ENCODE data around the gene COL6A2. TPM values are rescaled to one million over a fixed set of nuclear protein-coding genes. Genes with fewer than 3 reads are reported as not detected.

The COL6A2 gene
- total and polyA plus RNA-seq, 2 of the 13 experiments (the other 11 are each of a cell fraction or from before 2014, with no cell fraction given), result 0.07 to 0.41 TPM

DNA sequence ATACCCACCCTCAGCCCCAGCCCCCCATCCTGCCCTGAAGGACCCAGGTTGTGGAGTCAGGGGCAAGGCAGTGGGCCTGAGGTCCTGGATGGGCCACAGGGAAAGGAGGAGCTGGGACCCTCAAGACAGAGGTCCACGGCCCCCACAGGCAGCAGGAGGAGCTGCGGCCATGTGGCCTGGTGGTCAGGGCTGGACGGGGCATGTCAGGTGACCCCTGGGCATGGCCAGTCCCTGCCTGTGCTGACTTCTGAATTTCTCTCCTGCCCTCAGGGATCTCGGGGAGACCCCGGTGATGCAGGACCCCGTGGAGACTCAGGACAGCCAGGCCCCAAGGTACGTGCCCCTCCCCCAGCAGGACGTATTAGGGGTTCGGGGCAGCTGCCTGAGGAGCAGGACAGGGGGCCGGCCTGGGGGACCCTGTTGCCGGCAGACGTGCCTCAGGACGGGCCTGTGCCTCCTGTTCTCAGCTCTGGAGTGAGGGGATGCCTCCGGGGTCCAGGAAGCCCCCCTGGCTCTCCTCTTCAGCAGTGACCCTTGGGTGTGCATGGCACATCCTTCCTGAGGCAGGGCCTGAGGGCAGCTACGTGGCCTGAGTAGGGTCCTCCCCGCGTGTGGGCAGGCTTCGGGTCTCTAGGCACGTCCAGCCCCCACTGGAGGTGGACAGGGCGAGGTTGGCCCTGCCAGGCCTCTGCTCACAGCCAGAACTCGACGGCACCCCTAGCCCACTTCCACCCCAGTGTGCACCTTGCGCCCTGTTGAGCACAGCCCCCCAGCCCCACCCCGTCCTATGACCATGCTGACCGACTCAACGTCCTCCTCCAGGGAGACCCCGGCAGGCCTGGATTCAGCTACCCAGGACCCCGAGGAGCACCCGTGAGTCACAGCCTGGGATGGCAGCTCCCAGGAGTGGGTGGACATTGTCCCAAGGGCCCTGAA lies 23.6 kb downstream of the COL6A2 start:
- WGBS (ENCODE audit: low lambda C conversion rate), result 49% methylated on average over 5 of the region's 29 CpGs
- H3K27ac ChIP-seq (ENCODE audit: extremely low read length, insufficient read depth, low read length), result no peak overlapping the region
- H3K9me3 ChIP-seq (ENCODE audit: low read length), result no peaks in the 10 kb centered on the region
- H3K9ac ChIP-seq (ENCODE audit: insufficient read depth, low read depth, low read length), result no peak overlapping the region
- ATAC-seq (no peak), DNase-seq (ENCODE audit: low spot score) (no peak), FAIRE-seq (no peak)
- no peaks in the 10 kb centered on the region for H4K20me1 ChIP-seq (ENCODE audit: insufficient read depth, low read length)
- TF ChIP-seq ZNF850 (CRISPR knock-in tag; conservative IDR thresholded peaks at IDR 0.05) (no peak), HNF4G (IDR thresholded peaks at IDR 0.05; ENCODE audit: borderline replicate concordance, low read depth, low read length) (no peak), HNF4G (CRISPR knock-in tag; IDR thresholded peaks at IDR 0.05; ENCODE audit: borderline replicate concordance, low read depth) (no peak), ISL2 (CRISPR knock-in tag; IDR thresholded peaks at IDR 0.05) (no peak), SMAD1 (CRISPR knock-in tag; IDR thresholded peaks at IDR 0.05; ENCODE audit: borderline replicate concordance, low read depth) (no peak), NCOA1 (CRISPR knock-in tag; IDR thresholded peaks at IDR 0.05) (no peak), ZNF878 (CRISPR knock-in tag; IDR thresholded peaks at IDR 0.05) (no peak), ZNF546 (CRISPR knock-in tag; conservative IDR thresholded peaks at IDR 0.05) (no peak), BCL6 (CRISPR knock-in tag; IDR thresholded peaks at IDR 0.05) (no peak), HNRNPK (IDR thresholded peaks at IDR 0.05; ENCODE audit: low read depth, low read length, poor library complexity, severe bottlenecking) (no peak)
- TF ChIP-seq, protein P1, sequence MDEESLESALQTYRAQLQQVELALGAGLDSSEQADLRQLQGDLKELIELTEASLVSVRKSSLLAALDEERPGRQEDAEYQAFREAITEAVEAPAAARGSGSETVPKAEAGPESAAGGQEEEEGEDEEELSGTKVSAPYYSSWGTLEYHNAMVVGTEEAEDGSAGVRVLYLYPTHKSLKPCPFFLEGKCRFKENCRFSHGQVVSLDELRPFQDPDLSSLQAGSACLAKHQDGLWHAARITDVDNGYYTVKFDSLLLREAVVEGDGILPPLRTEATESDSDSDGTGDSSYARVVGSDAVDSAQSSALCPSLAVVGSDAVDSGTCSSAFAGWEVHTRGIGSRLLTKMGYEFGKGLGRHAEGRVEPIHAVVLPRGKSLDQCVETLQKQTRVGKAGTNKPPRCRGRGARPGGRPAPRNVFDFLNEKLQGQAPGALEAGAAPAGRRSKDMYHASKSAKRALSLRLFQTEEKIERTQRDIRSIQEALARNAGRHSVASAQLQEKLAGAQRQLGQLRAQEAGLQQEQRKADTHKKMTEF (CRISPR knock-in tag; IDR thresholded peaks at IDR 0.05), result no peak
- TF ChIP-seq, protein P2, sequence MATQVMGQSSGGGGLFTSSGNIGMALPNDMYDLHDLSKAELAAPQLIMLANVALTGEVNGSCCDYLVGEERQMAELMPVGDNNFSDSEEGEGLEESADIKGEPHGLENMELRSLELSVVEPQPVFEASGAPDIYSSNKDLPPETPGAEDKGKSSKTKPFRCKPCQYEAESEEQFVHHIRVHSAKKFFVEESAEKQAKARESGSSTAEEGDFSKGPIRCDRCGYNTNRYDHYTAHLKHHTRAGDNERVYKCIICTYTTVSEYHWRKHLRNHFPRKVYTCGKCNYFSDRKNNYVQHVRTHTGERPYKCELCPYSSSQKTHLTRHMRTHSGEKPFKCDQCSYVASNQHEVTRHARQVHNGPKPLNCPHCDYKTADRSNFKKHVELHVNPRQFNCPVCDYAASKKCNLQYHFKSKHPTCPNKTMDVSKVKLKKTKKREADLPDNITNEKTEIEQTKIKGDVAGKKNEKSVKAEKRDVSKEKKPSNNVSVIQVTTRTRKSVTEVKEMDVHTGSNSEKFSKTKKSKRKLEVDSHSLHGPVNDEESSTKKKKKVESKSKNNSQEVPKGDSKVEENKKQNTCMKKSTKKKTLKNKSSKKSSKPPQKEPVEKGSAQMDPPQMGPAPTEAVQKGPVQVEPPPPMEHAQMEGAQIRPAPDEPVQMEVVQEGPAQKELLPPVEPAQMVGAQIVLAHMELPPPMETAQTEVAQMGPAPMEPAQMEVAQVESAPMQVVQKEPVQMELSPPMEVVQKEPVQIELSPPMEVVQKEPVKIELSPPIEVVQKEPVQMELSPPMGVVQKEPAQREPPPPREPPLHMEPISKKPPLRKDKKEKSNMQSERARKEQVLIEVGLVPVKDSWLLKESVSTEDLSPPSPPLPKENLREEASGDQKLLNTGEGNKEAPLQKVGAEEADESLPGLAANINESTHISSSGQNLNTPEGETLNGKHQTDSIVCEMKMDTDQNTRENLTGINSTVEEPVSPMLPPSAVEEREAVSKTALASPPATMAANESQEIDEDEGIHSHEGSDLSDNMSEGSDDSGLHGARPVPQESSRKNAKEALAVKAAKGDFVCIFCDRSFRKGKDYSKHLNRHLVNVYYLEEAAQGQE (IDR thresholded peaks at IDR 0.05; ENCODE audit: borderline replicate concordance in 1 of 2, low read depth in 1 of 2, low read length in 2 of 2), result no peak
- TF ChIP-seq, protein P3, sequence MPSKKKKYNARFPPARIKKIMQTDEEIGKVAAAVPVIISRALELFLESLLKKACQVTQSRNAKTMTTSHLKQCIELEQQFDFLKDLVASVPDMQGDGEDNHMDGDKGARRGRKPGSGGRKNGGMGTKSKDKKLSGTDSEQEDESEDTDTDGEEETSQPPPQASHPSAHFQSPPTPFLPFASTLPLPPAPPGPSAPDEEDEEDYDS (CRISPR knock-in tag; IDR thresholded peaks at IDR 0.05), result no peak
- peaks cover 3 to 31% of the 10 kb centered on the region in 2 experiments; a peak in 3 of 5 replicates for H3K27me3 ChIP-seq (ENCODE audit: control insufficient read depth in 1 of 2, insufficient read depth in 2 of 2, low read length in 2 of 2)
- intact Hi-C loops (cut with micrococcal nuclease; ENCODE audit: unreplicated experiment) (no loop called here), in situ Hi-C loops (cut with HindIII; ENCODE audit: extremely low pct_ligation_motif_present, low pct_unique_long_range_greater_than_20kb) (loop anchor here (5.0 kb wide), 1 partner anchor 149 kb away; no protein-coding TSS in a partner anchor)
- POLR2A ChIA-PET, result no interaction called here
- no peaks in the 10 kb centered on the region for H3K79me2 ChIP-seq (ENCODE audit: insufficient read depth, low read length)
- no peaks in the 10 kb centered on the region for H3K4me1 ChIP-seq (ENCODE audit: insufficient read depth, low read length)
- no peak overlapping the region for H3K4me2 ChIP-seq (ENCODE audit: low read depth, low read length)
- CTCF ChIA-PET (ENCODE audit: low intra/inter-chr PET ratio, low total read pairs), result no interaction called here
- no TSS peak for BruUV-seq (replicated peaks)
- H3K36me3 ChIP-seq (replicated peaks in 1 of 2; ENCODE audit: control insufficient read depth in 1 of 2, insufficient read depth in 2 of 2, low read length in 2 of 2), result no peaks in the 10 kb centered on the region
- H2AFZ ChIP-seq (ENCODE audit: low read length), result no peak overlapping the region
- H3K4me3 ChIP-seq (replicated peaks in 1 of 3; ENCODE audit: insufficient read depth in 1 of 3, low read depth in 2 of 3, low read length in 3 of 3), result no peak overlapping the region
